ENCODE results near the gene LAMTOR2. TPM values are rescaled to one million over a fixed set of nuclear protein-coding genes. Genes with fewer than 3 reads are reported as not detected.
A peak's percentile ranks its signal among the peaks of the same experiment; 100 is the strongest.

The LAMTOR2 gene
- total and polyA plus RNA-seq, 2 of the 4 experiments (the other 2 are of a cell fraction) = 50.0 to 89.0 TPM

- no peak overlapping the region for H4K91ac ChIP-seq (ENCODE audit: insufficient read depth, low read depth, low read length)
- 0 out of 2 replicates have a peak overlapping the region, but pooled peaks have one; percentile 6 for H3K4ac ChIP-seq (ENCODE audit: low read depth, low read length)
- H3K4me2 ChIP-seq (ENCODE audit: low read depth, low read length) = peak overlapping the region; percentile 63; the same call in 1 of the 2 replicates
- ATAC-seq (ENCODE audit: low read depth) = peak; percentile 95
- POLR2A ChIA-PET (ENCODE audit: unreplicated experiment) = no interaction called here
- dilution Hi-C loops (cut with HindIII; ENCODE audit: low sequenced_read_pairs, unreplicated experiment) = no loop called here
- H3K18ac ChIP-seq (ENCODE audit: low read depth, low read length) = no peak overlapping the region
- H3K36me3 ChIP-seq (ENCODE audit: control insufficient read depth, insufficient read depth, low read length) = no peaks in the 10 kb centered on the region
- H2AFZ ChIP-seq (replicated peaks; ENCODE audit: low read length, poor library complexity) = peak overlapping the region; percentile 95
- no peak overlapping the region for H2BK120ac ChIP-seq (ENCODE audit: low read depth, low read length)
- H3K79me1 ChIP-seq (ENCODE audit: low read depth in 1 of 2, low read length in 2 of 2) = no peaks in the 10 kb centered on the region
- no peaks in the 10 kb centered on the region for H3K9me3 ChIP-seq (ENCODE audit: control insufficient read depth, insufficient read depth, low read length)
- H3K4me3 ChIP-seq (ENCODE audit: insufficient read depth, low read depth, low read length) = no peak overlapping the region
- 38% methylated on average over 3 of the region's 9 CpGs; no CpG with 5 or more reads in 1 of the 2 experiments for whole genome bisulfite sequencing, 2 experiments (ENCODE audit: extremely low coverage in 2 of 2, insufficient read length in 1 of 2)
- H2AK9ac ChIP-seq (replicated peaks; ENCODE audit: low read depth, low read length, poor library complexity) = peak overlapping the region; percentile 9
- in situ Hi-C loops (cut with MboI; ENCODE audit: low sequenced_read_pairs) = no loop called here
- H3K27ac ChIP-seq (ENCODE audit: insufficient read depth, low read length) = no peak overlapping the region
- peak overlapping the region in 1 of 2 experiments; percentile 61; a peak in 1 of 4 replicates for H4K8ac ChIP-seq (ENCODE audit: low read depth in 2 of 2, low read length in 2 of 2)
- no peak overlapping the region for H2BK15ac ChIP-seq (ENCODE audit: low read depth, low read length)
- H3K56ac ChIP-seq (ENCODE audit: extremely low read depth, insufficient read depth, low read length) = no peak overlapping the region
- H3K9ac ChIP-seq (ENCODE audit: low read depth, low read length) = no peak overlapping the region
- no peak overlapping the region for H4K5ac ChIP-seq (ENCODE audit: low read depth, low read length)
- DNase-seq = peak; percentile 45
- H3K9me1 ChIP-seq (ENCODE audit: insufficient read depth, low read length) = peaks cover 7% of the 10 kb centered on the region
- no peak overlapping the region for H2AK5ac ChIP-seq (ENCODE audit: low read depth, low read length)
- no peak overlapping the region for H2BK20ac ChIP-seq (ENCODE audit: low read depth, low read length)
- CTCF ChIA-PET = interaction anchor here (0.5 to 1.1 kb wide), 6 partner anchors 16 to 40 kb away, joined by 3 to 6 read pairs (median 4); no protein-coding TSS in a partner anchor
- 0 out of 2 replicates have a peak, but pooled peaks cover 1% of the 10 kb centered on the region for H3K4me1 ChIP-seq (ENCODE audit: control insufficient read depth, insufficient read depth, low read length)
- intact Hi-C loops (cut with micrococcal nuclease) = loop anchor here (1.0 to 2.0 kb wide), 2 partner anchors 27 to 40 kb away; partner anchors contain the start of gene UBQLN4
- no peak overlapping the region for H3K14ac ChIP-seq (replicated peaks; ENCODE audit: low read depth, low read length)
- peak overlapping the region; percentile 11; the same call in 1 of the 2 replicates for H3K23ac ChIP-seq (ENCODE audit: low read depth, low read length)
- BruUV-seq (replicated peaks) = no TSS peak
- no peaks in the 10 kb centered on the region for H3K27me3 ChIP-seq (ENCODE audit: control insufficient read depth, insufficient read depth, low read length)
- TF ChIP-seq RAD21 (IDR thresholded peaks at IDR 0.05; ENCODE audit: low read length) (peak; percentile 64), USF2 (IDR thresholded peaks at IDR 0.05; ENCODE audit: low read depth, low read length) (no peak), CEBPB (IDR thresholded peaks at IDR 0.05; ENCODE audit: low read depth, low read length) (no peak), CTCF (conservative IDR thresholded peaks at IDR 0.05; ENCODE audit: low read depth, low read length) (peak; percentile 76), NFE2L2 (IDR thresholded peaks at IDR 0.05; ENCODE audit: low read depth, low read length) (no peak), RCOR1 (IDR thresholded peaks at IDR 0.05; ENCODE audit: insufficient replicate concordance, low read length) (no peak), MAFK (IDR thresholded peaks at IDR 0.05; ENCODE audit: low read depth, low read length) (no peak), SMC3 (IDR thresholded peaks at IDR 0.05; ENCODE audit: low read depth, low read length) (peak; percentile 70)
- H2BK5ac ChIP-seq (ENCODE audit: low read depth, low read length, poor library complexity, severe bottlenecking) = no peak overlapping the region
- H4K20me1 ChIP-seq (ENCODE audit: insufficient read depth, low read length) = no peaks in the 10 kb centered on the region
Measured at GRCh38 chr1:156025876-156026275, 28.7 kb upstream of the LAMTOR2 start.
